Endodermal cell (in vitro differentiated cells): Measurements from ENCODE around the gene GNB1. TPM values are rescaled to one million over a fixed set of nuclear protein-coding genes. Genes with fewer than 3 reads are reported as not detected.

Source experiments
- DNase-seq: peaks from one replicate; pipeline ENCODE4 v3.0.0-alpha.2; 2017
- H3K27ac ChIP-seq: 2 replicates; pipeline ENCODE4 v1.5.1; 2013; ENCODE audit warnings: mild to moderate bottlenecking, low read depth, low read length, moderate library complexity
- H3K27me3 ChIP-seq: 2 replicates; pipeline ENCODE4 v1.6.1; 2013; ENCODE audit warnings: mild to moderate bottlenecking, low read length, moderate library complexity; ENCODE audit not compliant: insufficient read depth, control insufficient read depth, poor library complexity, severe bottlenecking
- H3K36me3 ChIP-seq: 2 replicates; pipeline ENCODE4 v1.7.0; 2013; ENCODE audit warnings: mild to moderate bottlenecking, low read length, moderate library complexity; ENCODE audit not compliant: control insufficient read depth, insufficient read depth
- H3K4me1 ChIP-seq: one replicate; pipeline ENCODE4 v1.7.0; 2013; ENCODE audit warnings: low read length; ENCODE audit not compliant: control insufficient read depth, insufficient read depth
- H3K4me3 ChIP-seq: 2 replicates; pipeline ENCODE4 v1.5.1; 2013; ENCODE audit warnings: mild to moderate bottlenecking, low read length, moderate library complexity
- H3K9ac ChIP-seq: 2 replicates; pipeline ENCODE4 v1.6.1; 2013; ENCODE audit warnings: mild to moderate bottlenecking, low read length, moderate library complexity; ENCODE audit not compliant: poor library complexity, severe bottlenecking; ENCODE audit errors: extremely low read depth
- H3K9me3 ChIP-seq: 2 replicates; pipeline ENCODE4 v1.6.1; 2013; ENCODE audit warnings: mild to moderate bottlenecking, low read length, moderate library complexity; ENCODE audit not compliant: control insufficient read depth
- H3K27ac Mint-ChIP-seq: 2 replicates; pipeline ENCODE4 v1.8.0; 2020; ENCODE audit warnings: mixed read lengths
- H3K27me3 Mint-ChIP-seq: 2 replicates; pipeline ENCODE4 v1.8.0; 2021; ENCODE audit warnings: mild to moderate bottlenecking, mixed read lengths; ENCODE audit not compliant: insufficient read depth
- H3K36me3 Mint-ChIP-seq: 2 replicates; pipeline ENCODE4 v1.8.0; 2020; ENCODE audit warnings: low read depth, mixed read lengths
- H3K4me1 Mint-ChIP-seq: 2 replicates; pipeline ENCODE4 v1.8.0; 2020; ENCODE audit warnings: mixed read lengths
- H3K4me3 Mint-ChIP-seq: 2 replicates; pipeline ENCODE4 v1.8.0; 2020; ENCODE audit warnings: mild to moderate bottlenecking, moderate library complexity, mixed read lengths
- H3K9me3 Mint-ChIP-seq: 2 replicates; pipeline ENCODE4 v1.8.0; 2020; ENCODE audit warnings: mild to moderate bottlenecking, mixed read lengths
- WGBS, 2 experiments: methylation state at CpG; one replicate each; pipeline versions ENCODE4 v1.1.5 to v1.1.7; 2013; ENCODE audit warnings: missing lambda C conversion rate in 2 of 2, mixed read lengths in 1 of 2; ENCODE audit not compliant: insufficient coverage in 1 of 2, insufficient read length in 1 of 2; 5-methylcytosine and 5-hydroxymethylcytosine counted together
- total RNA-seq, 2 donors: library from RNA; stranded (reverse); fragmentation: NEBNext Ultra II Directional in 1 of 2; extraction: Animal tissue kit (Norgen Biotek cat#: 25700) in 1 of 2; gene quantifications; 2 replicates in 1 of 2; 3 replicates in 1 of 2; pipeline ENCODE4 v1.2.1, GENCODE V29; 2021
- TF ChIP-seq, protein P1 (sequence below): fragments of 200-600 bp; sonication (generic); conservative IDR thresholded peaks from 2 replicates; pipeline ENCODE4 v1.5.0; 2021; ENCODE audit warnings: antibody characterized with exemption, mild to moderate bottlenecking

GNB1 gene
- total RNA-seq, 2 donors from 2014 or later: 369 to 371 TPM

DNA sequence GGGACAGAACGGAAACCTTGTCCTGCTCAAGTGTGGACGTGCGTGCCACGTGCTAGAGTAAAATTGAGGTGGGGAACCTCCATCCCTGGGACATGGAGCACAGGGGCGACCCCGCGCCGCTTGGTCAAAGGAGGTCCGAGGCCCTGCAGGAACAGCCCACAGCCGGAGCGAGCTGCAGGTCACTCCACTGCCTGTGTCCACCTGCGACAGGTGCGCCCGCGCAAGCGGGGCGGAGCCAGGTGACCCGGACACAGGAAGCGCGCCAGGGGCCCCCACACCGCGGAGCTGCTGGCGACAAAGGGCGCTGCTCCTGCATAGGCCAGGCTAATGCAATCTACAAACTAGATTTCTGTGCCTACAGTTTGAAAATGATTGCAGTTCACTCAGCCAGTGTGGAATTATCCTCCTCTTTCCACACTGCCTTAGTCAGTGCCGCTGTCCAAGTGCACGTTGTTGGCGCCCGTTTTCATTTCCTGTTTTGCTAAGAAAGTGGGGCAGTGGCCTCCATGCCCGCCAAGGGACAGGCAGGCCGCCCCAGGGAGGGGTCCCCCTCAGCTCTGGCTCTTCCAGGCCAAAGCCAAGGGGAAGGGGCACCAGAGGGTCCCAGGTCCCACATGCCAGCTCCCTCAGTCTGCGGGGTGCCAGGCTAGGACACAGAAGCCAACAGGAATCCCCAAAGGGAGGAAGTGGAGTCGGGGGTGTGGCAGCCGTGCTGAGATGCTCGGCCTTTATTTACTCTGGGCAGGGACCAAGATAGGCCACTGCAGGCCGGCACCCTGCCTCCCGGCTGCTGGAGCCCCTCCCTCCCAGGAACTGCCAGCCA, 108.3 kb downstream of the GNB1 start:
- Histone ChIP-seq H3K27me3 (no peaks in the 10 kb centered on the region), H3K27ac (peak overlapping the region; percentile 38), H3K4me1 (peaks cover 13% of the 10 kb centered on the region), H3K9ac (no peak overlapping the region), H3K4me3 (no peak overlapping the region), H3K9me3 (no peaks in the 10 kb centered on the region), H3K36me3 (peaks cover 32% of the 10 kb centered on the region)
- H3K27me3 Mint-ChIP-seq: no peaks in the 10 kb centered on the region
- H3K27ac Mint-ChIP-seq: peak overlapping the region; percentile 80
- WGBS, 2 experiments: 84 to 90% methylated on average over 32 to 36 of the region's 36 CpGs
- H3K36me3 Mint-ChIP-seq: peaks cover 30% of the 10 kb centered on the region
- DNase-seq: peak; percentile 81
- peaks cover 21% of the 10 kb centered on the region for H3K4me1 Mint-ChIP-seq
- TF ChIP-seq, protein P1, sequence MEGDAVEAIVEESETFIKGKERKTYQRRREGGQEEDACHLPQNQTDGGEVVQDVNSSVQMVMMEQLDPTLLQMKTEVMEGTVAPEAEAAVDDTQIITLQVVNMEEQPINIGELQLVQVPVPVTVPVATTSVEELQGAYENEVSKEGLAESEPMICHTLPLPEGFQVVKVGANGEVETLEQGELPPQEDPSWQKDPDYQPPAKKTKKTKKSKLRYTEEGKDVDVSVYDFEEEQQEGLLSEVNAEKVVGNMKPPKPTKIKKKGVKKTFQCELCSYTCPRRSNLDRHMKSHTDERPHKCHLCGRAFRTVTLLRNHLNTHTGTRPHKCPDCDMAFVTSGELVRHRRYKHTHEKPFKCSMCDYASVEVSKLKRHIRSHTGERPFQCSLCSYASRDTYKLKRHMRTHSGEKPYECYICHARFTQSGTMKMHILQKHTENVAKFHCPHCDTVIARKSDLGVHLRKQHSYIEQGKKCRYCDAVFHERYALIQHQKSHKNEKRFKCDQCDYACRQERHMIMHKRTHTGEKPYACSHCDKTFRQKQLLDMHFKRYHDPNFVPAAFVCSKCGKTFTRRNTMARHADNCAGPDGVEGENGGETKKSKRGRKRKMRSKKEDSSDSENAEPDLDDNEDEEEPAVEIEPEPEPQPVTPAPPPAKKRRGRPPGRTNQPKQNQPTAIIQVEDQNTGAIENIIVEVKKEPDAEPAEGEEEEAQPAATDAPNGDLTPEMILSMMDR: no peak
- H3K4me3 Mint-ChIP-seq: peak overlapping the region; percentile 45
- no peaks in the 10 kb centered on the region for H3K9me3 Mint-ChIP-seq

DNA sequence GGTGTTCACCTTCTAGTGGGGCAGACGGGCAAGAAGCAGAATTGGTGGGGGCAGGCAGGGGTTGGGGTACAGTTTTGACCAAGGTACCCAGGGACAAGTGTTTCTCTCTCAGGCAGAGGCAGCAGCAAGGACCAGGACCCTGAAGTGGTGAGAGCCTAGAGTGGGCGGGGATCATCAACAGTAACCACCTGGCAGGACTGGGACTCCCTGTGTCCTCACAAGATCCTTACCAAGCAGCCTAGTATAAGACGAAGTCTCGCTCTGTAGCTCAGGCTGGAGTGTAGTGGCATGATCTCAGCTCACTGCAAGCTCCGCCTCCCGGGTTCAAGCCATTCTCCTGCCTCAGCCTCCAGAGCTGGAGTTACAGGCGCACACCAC, 109.4 kb downstream of the GNB1 start:
- no peaks in the 10 kb centered on the region for H3K27me3 ChIP-seq
- no peaks in the 10 kb centered on the region for H3K9me3 ChIP-seq
- Mint-ChIP-seq H3K4me3 (peak overlapping the region; percentile 45), H3K4me1 (peaks cover 28% of the 10 kb centered on the region), H3K36me3 (peaks cover 20% of the 10 kb centered on the region), H3K27me3 (no peaks in the 10 kb centered on the region), H3K9me3 (no peaks in the 10 kb centered on the region), H3K27ac (peak overlapping the region; percentile 32)
- H3K4me3 ChIP-seq: no peak overlapping the region
- WGBS, 2 experiments: 92 to 93% methylated on average over 7 of the region's 7 CpGs
- no peak overlapping the region for H3K27ac ChIP-seq
- no peak overlapping the region for H3K9ac ChIP-seq
- no peak for DNase-seq
- peaks cover 21% of the 10 kb centered on the region for H3K36me3 ChIP-seq
- H3K4me1 ChIP-seq: peaks cover 13% of the 10 kb centered on the region
- TF ChIP-seq, protein P1: no peak

DNA sequence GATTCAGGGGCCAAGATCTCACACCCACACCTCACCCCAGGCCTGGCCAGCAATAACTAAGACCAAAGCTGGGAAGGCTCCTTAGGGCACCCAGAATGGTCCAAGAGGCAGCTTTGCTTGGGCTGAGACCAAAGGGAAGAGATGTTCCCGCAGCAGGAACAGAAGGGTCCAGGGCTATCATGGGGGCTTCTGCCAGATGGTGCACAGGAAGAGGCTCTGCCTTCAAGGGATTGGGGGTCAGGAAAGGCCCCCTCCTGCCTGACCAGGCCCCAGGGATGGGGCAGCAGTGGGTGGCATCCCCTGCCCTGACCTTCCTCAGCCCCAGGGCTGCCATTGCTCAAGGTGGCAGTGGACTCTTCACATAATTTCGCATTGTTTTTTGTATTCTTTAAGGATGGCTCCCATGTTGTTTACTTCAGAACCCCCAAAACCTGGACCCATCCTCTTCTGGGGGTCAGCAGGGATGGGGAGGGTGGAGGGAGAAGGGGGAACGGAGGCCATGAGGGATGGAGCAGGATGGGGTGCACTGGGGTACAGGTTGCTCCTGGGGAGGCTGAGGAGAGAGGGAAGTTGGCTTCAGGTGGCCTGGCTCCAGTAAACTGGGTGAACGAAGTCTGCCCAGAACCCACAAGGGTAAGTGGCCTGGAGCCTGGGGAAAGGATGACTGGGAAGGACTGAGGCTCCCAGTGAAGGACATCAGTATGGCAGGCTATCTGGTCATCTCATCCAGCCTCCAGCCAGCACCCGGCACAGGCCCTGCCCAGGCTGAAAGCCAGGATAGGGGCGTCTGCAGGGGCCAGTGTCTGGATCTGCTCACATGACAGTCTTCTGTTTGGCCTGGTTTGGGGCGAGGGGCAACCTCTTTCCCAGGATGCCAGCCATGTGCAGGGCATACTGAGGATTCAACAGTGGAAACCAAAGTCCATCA, 110.0 kb downstream of the GNB1 start:
- Mint-ChIP-seq H3K27me3 (no peaks in the 10 kb centered on the region), H3K27ac (peak overlapping the region; percentile 64), H3K9me3 (no peaks in the 10 kb centered on the region), H3K4me3 (peak overlapping the region; percentile 77), H3K36me3 (peaks cover 18% of the 10 kb centered on the region), H3K4me1 (peaks cover 32% of the 10 kb centered on the region)
- 93 to 97% methylated on average over 6 to 7 of the region's 7 CpGs for WGBS, 2 experiments
- peaks cover 15% of the 10 kb centered on the region for H3K36me3 ChIP-seq
- no peak for DNase-seq
- TF ChIP-seq, protein P1: no peak
- H3K27ac ChIP-seq: peak overlapping the region; percentile 46
- no peaks in the 10 kb centered on the region for H3K27me3 ChIP-seq
- peaks cover 16% of the 10 kb centered on the region for H3K4me1 ChIP-seq
- no peak overlapping the region for H3K4me3 ChIP-seq
- H3K9ac ChIP-seq: no peak overlapping the region
- H3K9me3 ChIP-seq: no peaks in the 10 kb centered on the region
